Measurements from ENCODE around the gene TGFB2. TPM values are rescaled to one million over a fixed set of nuclear protein-coding genes. Genes with fewer than 3 reads are reported as not detected.
A peak's percentile ranks its signal among the peaks of the same experiment; 100 is the strongest.

TGFB2 gene
- polyA plus RNA-seq, 2 of the 4 experiments (the other 2 are of a cell fraction): 29.7 to 65.8 TPM

GRCh38 chr1:218401998-218402785 is 57.1 kb downstream of the TGFB2 start (continued):
- TF ChIP-seq HOXB13 (CRISPR knock-in tag; IDR thresholded peaks at IDR 0.05; ENCODE audit: low read depth): no peak
- no peak for TF ChIP-seq REST (IDR thresholded peaks at IDR 0.05)
- TF ChIP-seq RAD21 (conservative IDR thresholded peaks at IDR 0.05 in 1 of 2, IDR thresholded peaks at IDR 0.05 in 1 of 2): no peak
- TF ChIP-seq FOSB (CRISPR knock-in tag; IDR thresholded peaks at IDR 0.05): no peak
- TF ChIP-seq HOXA7 (CRISPR knock-in tag; IDR thresholded peaks at IDR 0.05): no peak
- TF ChIP-seq TFCP2L1 (CRISPR knock-in tag; IDR thresholded peaks at IDR 0.05): no peak
- no peak for TF ChIP-seq ZNF302 (CRISPR knock-in tag; IDR thresholded peaks at IDR 0.05)

- no peak for FAIRE-seq
- Histone ChIP-seq H3K4me3 (no peak overlapping the region), H3K9me3 (peaks cover 19% of the 10 kb centered on the region), H3K4me1 (peaks cover 13% of the 10 kb centered on the region), H3K27ac (peak overlapping the region in 1 of 2 experiments; percentile 62; a peak in 3 of 6 replicates), H3K4me2 (no peak overlapping the region)
- TF ChIP-seq JUNB (IDR thresholded peaks at IDR 0.05): no peak
- no peak for TF ChIP-seq EHF (CRISPR knock-in tag; IDR thresholded peaks at IDR 0.05)
- no peak for TF ChIP-seq CBX8 (IDR thresholded peaks at IDR 0.05)
- no peak for TF ChIP-seq ZC3H11A (IDR thresholded peaks at IDR 0.05)
- TF ChIP-seq CEBPB (IDR thresholded peaks at IDR 0.05): no peak
- TF ChIP-seq RNF2 (IDR thresholded peaks at IDR 0.05; ENCODE audit: borderline replicate concordance, low read depth): no peak
- no peak for TF ChIP-seq HES2 (IDR thresholded peaks at IDR 0.05)
- TF ChIP-seq E2F6 (IDR thresholded peaks at IDR 0.05; ENCODE audit: borderline replicate concordance, low read depth): no peak
- no peak for TF ChIP-seq ESRRA (IDR thresholded peaks at IDR 0.05; ENCODE audit: borderline replicate concordance, low read length)
- TF ChIP-seq TFCP2L1 (CRISPR knock-in tag; IDR thresholded peaks at IDR 0.05): no peak
- no peak for ATAC-seq
- POLR2A ChIA-PET: no interaction called here
- no peak for DNase-seq (ENCODE audit: low read depth in 1 of 2, low spot score in 1 of 2)
- WGBS (ENCODE audit: missing lambda C conversion rate): 95% methylated on average over 7 of the region's 7 CpGs
- CTCF ChIA-PET: interaction anchor here (1.2 kb wide), 1 partner anchor 82 kb away, joined by 4 read pairs; no protein-coding TSS in a partner anchor
Observed at GRCh38 chr1:218402786-218403120, 57.6 kb downstream of the TGFB2 start.

- 89% methylated on average over 7 of the region's 7 CpGs for WGBS (ENCODE audit: missing lambda C conversion rate)
- ATAC-seq (no peak), DNase-seq (ENCODE audit: low read depth in 1 of 2, low spot score in 1 of 2) (no peak), FAIRE-seq (no peak)
- H3K9me3 ChIP-seq: peaks cover 19% of the 10 kb centered on the region
- peaks cover 8% of the 10 kb centered on the region for H3K4me1 ChIP-seq
- ChIA-PET POLR2A (no interaction called here), CTCF (no interaction called here)
- H3K4me3 ChIP-seq: no peak overlapping the region
- no peak for TF ChIP-seq CHD4 (IDR thresholded peaks at IDR 0.05; ENCODE audit: borderline replicate concordance)
- no peak for TF ChIP-seq MAZ (IDR thresholded peaks at IDR 0.05; ENCODE audit: borderline replicate concordance, low read depth, low read length)
- TF ChIP-seq MAFK (IDR thresholded peaks at IDR 0.05; ENCODE audit: partially characterized antibody): no peak
- TF ChIP-seq POLR2AphosphoS2 (conservative IDR thresholded peaks at IDR 0.05; ENCODE audit: low read length): no peak
- no peak for TF ChIP-seq HOXA7 (CRISPR knock-in tag; IDR thresholded peaks at IDR 0.05)
- TF ChIP-seq RARB (CRISPR knock-in tag; IDR thresholded peaks at IDR 0.05): no peak
- TF ChIP-seq HES2 (IDR thresholded peaks at IDR 0.05): no peak
- TF ChIP-seq MYC (IDR thresholded peaks at IDR 0.05; ENCODE audit: borderline replicate concordance, low read length): no peak
- no peak for TF ChIP-seq HDAC2 (IDR thresholded peaks at IDR 0.05)
- no peak for TF ChIP-seq HOXB5 (CRISPR knock-in tag; IDR thresholded peaks at IDR 0.05)
- TF ChIP-seq JUNB (IDR thresholded peaks at IDR 0.05): no peak
- no peak for TF ChIP-seq SMC3 (IDR thresholded peaks at IDR 0.05)
- H3K4me2 ChIP-seq: no peak overlapping the region
- peak overlapping the region in 1 of 2 experiments; percentile 62; a peak in 3 of 6 replicates for H3K27ac ChIP-seq
Observed at GRCh38 chr1:218403300-218403699, 58.2 kb downstream of the TGFB2 start.
